NCI-H1105 treated with DMSO at 0.1 percent for 48 hours (cell line): Measurements from ENCODE around the gene LRIF1.
"Not testable (repeated sequence)": the region's sequence is repeated elsewhere in the genome, so short reads cannot be mapped to it uniquely, and the experiment has no call there.

ENCODE experiments used
- DNase-seq: peaks from one replicate; lab custom pipeline; 2025; lab: John Stamatoyannopoulos, UW

Gene LRIF1

GRCh38 chr1:110948038-110948810 is 15.5 kb downstream of the LRIF1 start:
- DNase-seq, result no peak

GRCh38 chr1:110945626-110946025 is 18.1 kb downstream of the LRIF1 start:
- no peak for DNase-seq

DNA sequence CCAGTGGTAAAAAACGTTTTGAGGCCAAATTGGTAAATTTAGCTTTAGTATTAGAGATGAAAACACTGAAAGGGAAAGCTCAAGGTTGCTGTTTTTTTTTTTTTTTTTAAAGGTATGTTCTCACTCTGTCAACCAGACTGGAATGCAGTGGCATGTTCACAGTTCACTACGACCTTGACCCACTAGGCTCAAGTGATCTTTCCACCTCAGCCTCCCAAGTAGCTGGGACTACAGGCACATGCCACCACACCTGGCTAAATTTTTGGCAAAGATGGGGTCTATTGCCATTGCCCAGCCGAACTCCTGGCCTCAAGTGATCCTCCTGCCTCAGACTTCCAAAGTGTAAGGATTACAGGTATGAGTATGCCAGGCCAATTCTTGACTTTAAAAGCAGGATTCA is 18.9 kb downstream of the LRIF1 start:
- DNase-seq, result no peak

DNA sequence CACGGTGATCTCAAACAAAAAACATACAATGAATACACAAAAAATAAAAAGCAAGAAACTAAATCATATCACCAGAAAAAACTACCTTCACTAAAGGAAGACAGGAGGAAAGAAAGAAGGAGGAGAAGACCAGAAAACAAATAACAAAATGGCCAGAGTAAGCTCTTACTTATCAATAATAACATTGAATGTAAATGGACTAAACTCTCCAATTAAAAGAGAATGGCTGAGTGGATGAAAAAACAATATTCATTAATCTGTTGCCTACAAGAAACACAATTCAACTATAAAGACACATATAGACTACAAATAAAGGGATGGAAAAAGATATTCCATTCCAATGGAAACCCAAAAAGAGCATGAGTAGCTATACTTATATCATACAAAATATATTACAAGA is 27.2 kb downstream of the LRIF1 start:
- no peak for DNase-seq

GRCh38 chr1:110931097-110931496 is 32.6 kb downstream of the LRIF1 start:
- DNase-seq, result not testable (repeated sequence)

- DNase-seq, result no peak
Measured at GRCh38 chr1:110928904-110929303, 34.8 kb downstream of the LRIF1 start.

DNA sequence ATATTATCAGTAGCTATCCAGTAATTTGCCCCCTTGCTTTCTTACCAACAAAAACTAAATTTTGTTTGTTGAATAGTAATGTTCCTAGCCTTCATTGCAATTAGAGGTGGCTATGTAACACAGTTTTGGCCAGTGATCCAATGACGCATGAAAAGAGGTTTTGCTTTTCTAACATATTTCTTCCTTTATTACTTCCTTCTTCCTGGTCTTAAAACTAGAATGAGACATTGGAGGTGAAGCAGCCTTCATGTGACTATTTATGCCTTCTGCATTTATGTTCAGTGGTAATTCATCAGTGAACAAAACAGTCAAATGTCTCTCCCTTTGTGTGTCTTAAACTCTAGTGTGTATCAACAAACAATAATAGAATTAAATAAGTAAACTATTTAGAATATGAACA is 35.5 kb downstream of the LRIF1 start:
- DNase-seq, result no peak

GRCh38 chr1:110927484-110928075 is 36.1 kb downstream of the LRIF1 start:
- DNase-seq, result no peak

DNA sequence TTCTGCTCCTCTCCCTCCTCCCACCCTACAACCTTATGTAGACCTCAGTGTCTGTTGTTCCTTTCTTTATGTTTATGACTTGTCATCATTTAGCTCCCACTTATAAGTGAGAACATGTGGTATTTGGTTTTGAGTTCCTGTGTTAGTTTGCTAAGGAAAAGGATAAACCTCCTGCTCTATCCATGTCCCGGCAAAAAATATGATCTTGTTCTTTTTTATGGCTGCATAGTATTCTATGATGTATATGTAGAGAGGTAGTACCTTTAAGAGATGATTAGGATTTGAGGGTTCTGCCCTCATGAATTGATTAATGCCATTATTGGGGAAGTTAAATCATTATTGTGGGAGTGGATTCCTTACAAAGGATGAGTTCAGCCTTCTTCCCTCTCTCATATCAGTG is 41.8 kb downstream of the LRIF1 start:
- no peak for DNase-seq

DNA sequence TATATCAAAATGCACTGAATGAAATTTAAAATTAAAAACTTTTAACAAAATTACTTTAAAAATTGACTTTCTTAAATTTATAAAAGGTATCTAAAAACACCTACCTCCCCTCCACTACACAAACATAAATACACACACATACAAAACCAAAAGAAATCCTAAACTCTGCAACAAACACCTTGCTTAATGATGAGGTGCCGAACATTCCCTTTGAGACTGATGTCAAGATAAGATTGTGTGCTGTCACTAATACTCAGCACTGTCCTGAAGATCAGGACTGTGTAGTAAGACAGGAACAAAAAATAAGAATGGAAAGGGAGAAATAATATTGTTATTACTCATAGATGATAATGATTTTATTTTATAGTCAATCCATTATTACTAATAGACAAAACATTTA is 45.7 kb downstream of the LRIF1 start:
- no peak for DNase-seq

DNA sequence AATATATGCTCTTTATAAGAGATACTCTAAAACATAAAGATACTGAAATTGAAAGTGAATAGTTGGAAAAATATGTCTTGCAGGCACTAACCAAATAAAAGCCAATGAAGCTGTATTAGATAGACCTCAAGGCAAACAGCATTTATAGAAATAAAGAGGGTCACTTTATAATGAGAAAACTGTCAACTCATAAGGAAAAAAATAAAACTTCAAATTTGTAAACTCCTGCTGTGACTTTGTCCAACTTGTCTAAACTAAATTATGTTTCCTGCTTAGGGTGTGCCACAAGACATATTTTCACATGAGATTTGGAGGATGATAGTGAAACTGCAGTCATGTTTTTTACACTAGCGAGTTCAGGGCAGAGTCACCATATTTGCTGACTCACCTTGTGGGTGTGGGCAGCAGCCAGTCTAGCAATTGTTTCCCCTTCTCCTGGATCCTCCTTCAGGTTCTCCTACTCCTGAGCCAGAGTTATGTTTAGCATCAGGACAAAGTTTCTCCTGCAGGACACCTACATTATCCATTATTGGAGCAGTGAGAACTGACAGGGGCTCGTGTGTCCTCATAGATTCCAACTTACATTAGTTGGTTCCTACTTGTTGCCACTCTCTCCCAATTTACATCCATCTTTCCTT is 46.9 kb downstream of the LRIF1 start:
- no peak for DNase-seq

DNA sequence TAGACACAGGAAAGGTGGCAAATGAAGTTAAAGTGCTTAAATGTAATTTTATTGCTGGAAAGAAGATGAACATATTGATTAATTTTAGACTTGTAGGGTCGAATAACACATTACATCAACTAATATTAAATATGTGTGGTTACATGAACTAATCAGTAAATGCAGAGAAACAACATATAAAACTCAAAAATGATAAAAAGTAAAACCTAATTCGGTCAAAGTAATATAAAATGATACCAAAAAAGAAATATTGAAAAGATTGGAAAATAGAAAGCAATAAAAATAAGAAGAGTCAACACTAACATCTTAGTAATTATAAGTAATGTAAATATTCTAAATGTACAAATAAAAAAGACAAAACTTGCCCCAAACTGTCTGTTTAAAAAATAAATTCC is 47.5 kb downstream of the LRIF1 start:
- DNase-seq, result no peak

DNA sequence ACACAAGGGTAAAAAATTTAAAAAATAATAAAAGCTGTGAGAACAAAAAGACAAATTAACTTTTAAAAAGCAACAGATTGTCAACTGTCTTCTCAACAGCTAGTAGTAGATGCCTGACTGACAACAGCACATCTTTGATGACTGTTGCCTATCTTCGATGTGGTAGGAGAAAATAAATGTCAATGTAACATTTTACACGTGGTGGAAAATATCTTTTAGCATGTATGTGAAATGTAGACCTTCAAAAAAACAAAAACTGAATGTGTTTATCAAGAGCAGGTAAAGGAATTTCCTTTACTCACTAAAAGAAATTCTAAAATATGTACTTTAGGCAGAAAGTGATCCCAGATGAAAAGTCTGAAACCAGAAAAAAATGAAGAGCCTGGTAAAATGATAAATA is 47.9 kb downstream of the LRIF1 start:
- no peak for DNase-seq

DNA sequence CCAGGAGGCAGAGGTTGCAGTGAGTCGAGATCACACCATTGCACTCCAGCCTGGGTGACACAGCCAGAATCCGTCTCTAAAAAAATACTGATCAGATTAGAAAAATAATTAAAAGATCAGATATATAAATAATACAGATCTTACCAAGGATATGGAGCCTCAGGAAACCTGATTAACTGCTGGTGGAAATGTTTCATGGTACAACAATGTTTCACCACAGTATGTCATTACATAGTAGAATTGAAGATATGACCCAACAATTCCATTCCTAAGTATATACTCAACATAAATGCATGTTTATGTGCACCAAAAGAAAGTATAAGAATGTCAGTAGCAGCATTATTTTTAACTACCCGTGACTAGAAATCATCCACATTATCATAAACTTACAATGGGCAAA is 49.0 kb downstream of the LRIF1 start:
- DNase-seq, result no peak

GRCh38 chr1:110912784-110913183 is 50.9 kb downstream of the LRIF1 start:
- DNase-seq, result no peak

- DNase-seq, result no peak
Measured at GRCh38 chr1:110903853-110904500, 59.7 kb downstream of the LRIF1 start.

DNA sequence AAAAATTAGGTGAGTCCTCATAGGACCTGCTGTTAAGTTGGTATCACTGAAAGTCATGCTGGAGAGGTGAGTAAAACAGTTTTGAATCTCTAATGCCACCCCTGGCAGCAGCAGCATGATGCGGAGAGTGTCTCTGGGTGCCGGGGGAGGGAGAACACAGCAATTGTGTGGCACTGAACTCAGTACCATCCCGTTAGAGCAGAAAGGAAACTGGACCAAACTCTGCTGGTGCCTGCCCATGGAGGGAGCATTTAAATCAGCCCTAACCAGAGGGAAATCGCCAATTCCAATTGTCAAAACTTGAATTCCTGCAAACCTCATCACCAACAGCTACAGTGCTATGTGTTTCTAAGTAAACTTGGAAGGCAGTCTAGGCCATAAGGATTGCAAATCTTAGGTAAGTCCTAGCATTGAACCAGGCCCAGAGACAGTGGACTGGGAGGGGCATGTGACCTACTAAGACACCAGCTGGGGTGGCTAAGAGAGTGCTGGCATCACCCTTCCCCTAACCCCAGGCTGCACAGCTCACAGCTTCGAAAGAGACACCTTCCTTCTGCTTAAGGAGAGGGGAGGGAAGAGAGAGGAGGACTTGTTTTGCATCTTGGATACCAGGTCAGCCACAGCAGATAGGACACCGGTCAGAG is 60.8 kb downstream of the LRIF1 start:
- DNase-seq, result no peak

GRCh38 chr1:110899458-110899843 is 64.3 kb downstream of the LRIF1 start:
- no peak for DNase-seq

DNA sequence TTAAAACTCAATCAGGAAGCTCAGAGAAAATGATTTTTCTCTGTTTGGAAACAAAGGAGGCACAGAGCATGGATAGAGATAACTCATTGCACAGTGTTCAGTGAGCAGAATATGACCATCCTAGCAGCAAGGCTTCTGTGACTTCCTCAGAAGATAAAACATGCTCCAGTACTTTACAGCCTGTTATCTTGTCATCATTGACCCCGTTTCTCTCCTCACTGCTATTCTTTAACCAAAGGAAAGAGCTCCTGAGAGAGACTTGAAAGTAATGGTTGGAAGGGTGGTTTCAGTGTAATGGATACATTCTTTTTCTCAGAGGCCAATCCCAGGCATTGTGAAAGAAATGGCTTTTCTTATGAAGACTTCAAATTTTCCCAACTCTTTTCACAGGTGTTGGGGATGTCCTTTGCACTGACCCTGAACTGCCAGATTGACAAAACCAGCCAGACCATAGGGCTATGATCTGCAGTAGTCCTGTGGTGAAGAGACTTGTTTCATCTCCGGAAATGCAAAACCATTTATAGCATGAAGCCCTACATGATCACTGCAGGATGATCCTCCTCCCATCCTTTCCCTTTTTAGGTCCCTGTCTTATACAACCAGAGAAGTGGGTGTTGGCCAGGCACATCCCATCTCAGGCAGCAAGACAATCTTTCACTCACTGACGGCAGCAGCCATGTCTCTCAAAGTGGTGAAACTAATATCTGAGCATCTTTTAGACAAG is 64.8 kb downstream of the LRIF1 start:
- DNase-seq, result no peak

DNA sequence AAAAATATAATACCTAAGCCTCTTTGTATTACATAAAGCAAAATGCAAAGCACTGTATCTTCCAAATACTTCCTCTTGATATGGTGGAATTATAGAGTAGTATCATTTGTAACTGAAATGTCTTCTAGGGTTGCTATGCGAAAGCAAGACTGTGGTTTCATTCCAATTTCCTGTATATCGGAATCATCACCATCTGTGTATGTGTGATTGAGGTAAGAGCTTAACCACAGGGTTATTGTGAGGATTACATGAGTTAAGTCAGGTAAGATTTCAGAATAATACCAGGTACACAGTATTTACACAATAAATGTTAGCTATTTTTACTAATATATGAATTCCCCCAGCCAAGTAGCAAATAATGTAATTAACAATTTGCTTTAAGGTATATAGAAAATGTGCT is 66.0 kb downstream of the LRIF1 start:
- DNase-seq, result no peak
